Measurements from ENCODE around the gene RTN3. TPM values are rescaled to one million over a fixed set of nuclear protein-coding genes. Genes with fewer than 3 reads are reported as not detected.

Gene RTN3
- total and polyA plus RNA-seq, 3 donors from 2014 or later: 75.6 to 103 (median 81.6) TPM

- no peaks in the 10 kb centered on the region for H3K27me3 ChIP-seq
- no peak overlapping the region for H3K4me3 ChIP-seq
- H3K9me3 ChIP-seq: no peaks in the 10 kb centered on the region
- no peaks in the 10 kb centered on the region for H3K4me1 ChIP-seq
- no peak overlapping the region for H3K27ac ChIP-seq
- H3K36me3 ChIP-seq (ENCODE audit: low read depth, missing control alignments): no peaks in the 10 kb centered on the region
- no peak for DNase-seq
- intact Hi-C loops (cut with DNase I; ENCODE audit: low total_unique reads): no loop called here
- no peak for TF ChIP-seq POLR2A (IDR thresholded peaks at IDR 0.05)
- TF ChIP-seq CTCF (IDR thresholded peaks at IDR 0.05): no peak
- 82 to 85% methylated on average over 13 of the region's 13 CpGs for WGBS, 2 donors
Observed at GRCh38 chr11:63745304-63746170, 64.2 kb downstream of the RTN3 start.

- H3K27ac ChIP-seq: no peak overlapping the region
- TF ChIP-seq CTCF (IDR thresholded peaks at IDR 0.05) (no peak), POLR2A (IDR thresholded peaks at IDR 0.05) (no peak)
- intact Hi-C loops (cut with DNase I; ENCODE audit: low total_unique reads): no loop called here
- no peaks in the 10 kb centered on the region for H3K4me1 ChIP-seq
- H3K4me3 ChIP-seq: no peak overlapping the region
- DNase-seq: no peak
- 79 to 88% methylated on average over 3 of the region's 3 CpGs for WGBS, 2 donors
- no peaks in the 10 kb centered on the region for H3K36me3 ChIP-seq (ENCODE audit: low read depth, missing control alignments)
- no peaks in the 10 kb centered on the region for H3K27me3 ChIP-seq
- no peaks in the 10 kb centered on the region for H3K9me3 ChIP-seq
Observed at GRCh38 chr11:63747011-63747410, 65.7 kb downstream of the RTN3 start.

GRCh38 chr11:63749624-63750023 lies 68.3 kb downstream of the RTN3 start:
- intact Hi-C loops (cut with DNase I; ENCODE audit: low total_unique reads): no loop called here
- 87 to 90% methylated on average over 4 of the region's 4 CpGs for WGBS, 2 donors
- Histone ChIP-seq H3K4me3 (no peak overlapping the region), H3K4me1 (no peaks in the 10 kb centered on the region), H3K27me3 (no peaks in the 10 kb centered on the region), H3K9me3 (no peaks in the 10 kb centered on the region), H3K36me3 (ENCODE audit: low read depth, missing control alignments) (no peaks in the 10 kb centered on the region), H3K27ac (no peak overlapping the region)
- no peak for DNase-seq
- no peak for TF ChIP-seq POLR2A (IDR thresholded peaks at IDR 0.05)
- no peak for TF ChIP-seq CTCF (IDR thresholded peaks at IDR 0.05)

- TF ChIP-seq POLR2A (IDR thresholded peaks at IDR 0.05) (no peak), CTCF (IDR thresholded peaks at IDR 0.05) (no peak)
- Histone ChIP-seq H3K4me1 (no peaks in the 10 kb centered on the region), H3K4me3 (no peak overlapping the region), H3K27me3 (no peaks in the 10 kb centered on the region), H3K9me3 (no peaks in the 10 kb centered on the region), H3K27ac (no peak overlapping the region), H3K36me3 (ENCODE audit: low read depth, missing control alignments) (no peaks in the 10 kb centered on the region)
- whole genome bisulfite sequencing, 2 donors: 84 to 91% methylated on average over 5 of the region's 5 CpGs
- no peak for DNase-seq
- intact Hi-C loops (cut with DNase I; ENCODE audit: low total_unique reads): no loop called here
Observed at GRCh38 chr11:63756919-63757761, 75.8 kb downstream of the RTN3 start.
